GF-D8 (cell line): ENCODE measurements around the gene FAM184B.
"Not testable (repeated sequence)": the region's sequence is repeated elsewhere in the genome, so short reads cannot be mapped to it uniquely, and the experiment has no call there.

Source experiments
- DNase-seq: peaks from one replicate; lab custom pipeline; 2025; lab: John Stamatoyannopoulos, UW

FAM184B gene

GRCh38 chr4:17718471-17718870 lies 63.0 kb downstream of the FAM184B start:
- DNase-seq: no peak

GRCh38 chr4:17717301-17717700 lies 64.1 kb downstream of the FAM184B start:
- no peak for DNase-seq

GRCh38 chr4:17715511-17715910 lies 65.9 kb downstream of the FAM184B start:
- no peak for DNase-seq

GRCh38 chr4:17713779-17714178 lies 67.6 kb downstream of the FAM184B start:
- no peak for DNase-seq

- no peak for DNase-seq
Observed at GRCh38 chr4:17712166-17712565, 69.3 kb downstream of the FAM184B start.

- DNase-seq: not testable (repeated sequence)
Observed at GRCh38 chr4:17711206-17711605, 70.2 kb downstream of the FAM184B start.

- no peak for DNase-seq
Observed at GRCh38 chr4:17709763-17710068, 71.7 kb downstream of the FAM184B start.

- DNase-seq: no peak
Observed at GRCh38 chr4:17708992-17709762, 72.2 kb downstream of the FAM184B start.

GRCh38 chr4:17707671-17708070 lies 73.8 kb downstream of the FAM184B start:
- DNase-seq: no peak

GRCh38 chr4:17705107-17705506 lies 76.3 kb downstream of the FAM184B start:
- DNase-seq: no peak

- no peak for DNase-seq
Observed at GRCh38 chr4:17704020-17704650, 77.3 kb downstream of the FAM184B start.

- DNase-seq: no peak
Observed at GRCh38 chr4:17702641-17703040, 78.8 kb downstream of the FAM184B start.

- DNase-seq: no peak
Observed at GRCh38 chr4:17701882-17702281, 79.5 kb downstream of the FAM184B start.

- DNase-seq: no peak
Observed at GRCh38 chr4:17701138-17701839, 80.1 kb downstream of the FAM184B start.

- DNase-seq: no peak
Observed at GRCh38 chr4:17699380-17699779, 82.0 kb downstream of the FAM184B start.

- no peak for DNase-seq
Observed at GRCh38 chr4:17698116-17698515, 83.3 kb downstream of the FAM184B start.

- DNase-seq: no peak
Observed at GRCh38 chr4:17695341-17695740, 86.1 kb downstream of the FAM184B start.

GRCh38 chr4:17694552-17694951 lies 86.9 kb downstream of the FAM184B start:
- DNase-seq: no peak

- no peak for DNase-seq
Observed at GRCh38 chr4:17690898-17691297, 90.5 kb downstream of the FAM184B start.

GRCh38 chr4:17690135-17690534 lies 91.3 kb downstream of the FAM184B start:
- no peak for DNase-seq

GRCh38 chr4:17688011-17688441 lies 93.4 kb downstream of the FAM184B start:
- no peak for DNase-seq

- no peak for DNase-seq
Observed at GRCh38 chr4:17687237-17687857, 94.1 kb downstream of the FAM184B start.

- DNase-seq: not testable (repeated sequence)
Observed at GRCh38 chr4:17684648-17685047, 96.8 kb downstream of the FAM184B start.
